H1 (cell line): ENCODE measurements around the gene CNOT2. TPM values are rescaled to one million over a fixed set of nuclear protein-coding genes. Genes with fewer than 3 reads are reported as not detected.

Source experiments
- CTCF ChIA-PET: fragments of 300-600 bp; sonication (Branson Sonifier 250); formaldehyde crosslinking; loops from one replicate; lab custom pipeline; 2021; ENCODE audit not compliant: partially characterized antibody; lab: Charles Lee
- POLR2A ChIA-PET: fragments of 300-600 bp; sonication (Branson Sonifier 250); formaldehyde crosslinking; loops from one replicate; lab custom pipeline; 2021; ENCODE audit warnings: inconsistent platforms; ENCODE audit not compliant: partially characterized antibody; lab: Charles Lee
- DNase-seq, 2 experiments: peaks; one replicate each; pipeline versions ENCODE4 v3.0.0 to v3.0.0-alpha.2; 2010 to 2022; ENCODE audit warnings: low spot score in 2 of 2, low read depth in 1 of 2, mixed read lengths in 1 of 2
- FAIRE-seq: peaks from 2 replicates; lab custom pipeline; 2011; peaks lifted over from hg19 to GRCh38; lab: Jason Lieb, UNC
- H2AFZ ChIP-seq: 2 replicates; pipeline ENCODE4 v1.8.1; 2012; ENCODE audit warnings: low read length, inconsistent platforms
- H2AK5ac ChIP-seq: 2 replicates; pipeline ENCODE4 v1.6.1; 2013; ENCODE audit warnings: low read depth, low read length
- H2BK120ac ChIP-seq: replicated peaks from 2 replicates; pipeline ENCODE3; 2013; ENCODE audit warnings: low read depth, low read length, inconsistent platforms
- H2BK12ac ChIP-seq: 2 replicates; pipeline ENCODE4 v1.6.1; 2013; ENCODE audit warnings: low read depth, low read length
- H2BK15ac ChIP-seq: 2 replicates; pipeline ENCODE4 v1.6.1; 2013; ENCODE audit warnings: low read length
- H2BK20ac ChIP-seq: 2 replicates; pipeline ENCODE4 v1.6.1; 2013; ENCODE audit warnings: low read length
- H2BK5ac ChIP-seq: 2 replicates; pipeline ENCODE4 v1.6.1; 2013; ENCODE audit warnings: low read depth, low read length
- H3K14ac ChIP-seq: 2 replicates; pipeline ENCODE4 v1.6.1; 2013; ENCODE audit warnings: inconsistent platforms; ENCODE audit not compliant: insufficient read length
- H3K18ac ChIP-seq: 2 replicates; pipeline ENCODE4 v1.6.1; 2013; ENCODE audit warnings: low read length; ENCODE audit errors: extremely low read depth
- H3K23ac ChIP-seq: 2 replicates; pipeline ENCODE4 v1.6.1; 2013; ENCODE audit warnings: inconsistent platforms; ENCODE audit not compliant: insufficient read length
- H3K23me2 ChIP-seq: 2 replicates; pipeline ENCODE4 v1.6.1; 2013; ENCODE audit warnings: low read depth, low read length
- H3K27ac ChIP-seq: 2 replicates; pipeline ENCODE4 v1.6.1; 2011; ENCODE audit warnings: low read depth, low read length, inconsistent platforms
- H3K27me3 ChIP-seq, 4 experiments: replicated peaks in 1 of 4; 1 replicate in 1 of 4; 2 replicates in 3 of 4; pipeline versions ENCODE4 v1.6.1 to v1.8.1; 2011 to 2013; ENCODE audit warnings: low read length in 3 of 4, mild to moderate bottlenecking in 3 of 4, inconsistent platforms in 2 of 4, mixed read lengths in 2 of 4, moderate library complexity in 1 of 4; ENCODE audit not compliant: control insufficient read depth in 3 of 4, insufficient read depth in 3 of 4; ENCODE audit errors: extremely low read depth in 1 of 4
- H3K36me3 ChIP-seq, 4 experiments: 2 replicates each; pipeline versions ENCODE4 v1.6.1 to v1.8.1; 2011 to 2013; ENCODE audit warnings: mild to moderate bottlenecking in 4 of 4, low read length in 3 of 4, moderate library complexity in 2 of 4, control low read depth in 1 of 4, inconsistent platforms in 1 of 4; ENCODE audit not compliant: insufficient read depth in 4 of 4, control insufficient read depth in 2 of 4
- H3K4ac ChIP-seq: replicated peaks from 2 replicates; pipeline ENCODE3; 2013; ENCODE audit warnings: low read length, low read depth, mixed read lengths, inconsistent platforms; ENCODE audit not compliant: insufficient read length
- H3K4me1 ChIP-seq, 4 experiments: replicated peaks in 1 of 4; 1 replicate in 1 of 4; 2 replicates in 3 of 4; pipeline versions ENCODE4 v1.6.1 to v1.8.1; 2011 to 2013; ENCODE audit warnings: low read length in 3 of 4, inconsistent platforms in 2 of 4, mixed read lengths in 1 of 4; ENCODE audit not compliant: insufficient read depth in 4 of 4, control insufficient read depth in 3 of 4
- H3K4me2 ChIP-seq, 2 experiments: 2 replicates each; pipeline versions ENCODE4 v1.6.1 to v1.8.1; 2011 to 2013; ENCODE audit warnings: low read depth in 2 of 2, low read length in 2 of 2, control low read depth in 1 of 2, inconsistent platforms in 1 of 2, mild to moderate bottlenecking in 1 of 2; ENCODE audit not compliant: insufficient read depth in 1 of 2
- H3K4me3 ChIP-seq, 4 experiments: fragments of 200-600, 300-600 bp in 1 of 4; sonication (generic), shearing (Covaris generic), sonication (Bioruptor Twin) in 1 of 4; 2 replicates each; pipeline versions ENCODE4 v1.5.1 to v1.8.1; 2011 to 2016; ENCODE audit warnings: low read length in 4 of 4, low read depth in 3 of 4, control low read depth in 2 of 4, inconsistent platforms in 2 of 4, mild to moderate bottlenecking in 2 of 4, mixed read lengths in 1 of 4, moderate library complexity in 1 of 4; ENCODE audit not compliant: insufficient read depth in 2 of 4; ENCODE audit errors: extremely low read depth in 1 of 4
- H3K56ac ChIP-seq: replicated peaks from 2 replicates; pipeline ENCODE3; 2013; ENCODE audit warnings: low read depth, mild to moderate bottlenecking, mixed read lengths, low read length, inconsistent platforms; ENCODE audit not compliant: insufficient read length
- H3K79me1 ChIP-seq: 2 replicates; pipeline ENCODE4 v1.6.1; 2013; ENCODE audit warnings: low read depth, low read length, control low read depth
- H3K79me2 ChIP-seq, 2 experiments: 2 replicates each; pipeline versions ENCODE4 v1.6.1 to v1.8.1; 2012 to 2013; ENCODE audit warnings: low read length in 2 of 2, mild to moderate bottlenecking in 2 of 2, inconsistent platforms in 1 of 2; ENCODE audit not compliant: insufficient read depth in 2 of 2, control insufficient read depth in 1 of 2
- H3K9ac ChIP-seq, 4 experiments: replicated peaks in 1 of 4; 1 replicate in 1 of 4; 2 replicates in 3 of 4; pipeline versions ENCODE4 v1.6.1 to v1.8.1; 2011 to 2013; ENCODE audit warnings: low read depth in 3 of 4, low read length in 3 of 4, control low read depth in 2 of 4, mild to moderate bottlenecking in 2 of 4, moderate library complexity in 2 of 4, inconsistent platforms in 1 of 4; ENCODE audit errors: extremely low read depth in 1 of 4
- H3K9me3 ChIP-seq, 2 experiments: 2 replicates each; pipeline versions ENCODE4 v1.6.1 to v1.8.1; 2012 to 2013; ENCODE audit warnings: mild to moderate bottlenecking in 2 of 2, moderate library complexity in 2 of 2, control low read depth in 1 of 2, inconsistent platforms in 1 of 2, low read depth in 1 of 2, low read length in 1 of 2, mixed read lengths in 1 of 2; ENCODE audit not compliant: insufficient read depth in 2 of 2
- H4K20me1 ChIP-seq, 2 experiments: replicated peaks in 1 of 2; 2 replicates each; pipeline versions ENCODE3 to v1.8.1; 2011 to 2013; ENCODE audit warnings: inconsistent platforms in 2 of 2, low read length in 2 of 2, mild to moderate bottlenecking in 1 of 2; ENCODE audit not compliant: insufficient read depth in 2 of 2, control insufficient read depth in 1 of 2
- H4K5ac ChIP-seq: 2 replicates; pipeline ENCODE4 v1.6.1; 2013; ENCODE audit warnings: low read length, low read depth, mixed read lengths, inconsistent platforms; ENCODE audit not compliant: insufficient read length
- H4K8ac ChIP-seq: 2 replicates; pipeline ENCODE4 v1.8.0; 2013; ENCODE audit warnings: mild to moderate bottlenecking, moderate library complexity, low read length, inconsistent platforms; ENCODE audit not compliant: insufficient read depth; ENCODE audit errors: extremely low read depth
- H4K91ac ChIP-seq: replicated peaks from 2 replicates; pipeline ENCODE3; 2013; ENCODE audit warnings: low read length, mixed read lengths, inconsistent platforms; ENCODE audit not compliant: insufficient read length
- ATF2 ChIP-seq: IDR thresholded peaks from 2 replicates; pipeline ENCODE4 v1.6.1; 2012; ENCODE audit warnings: low read length, inconsistent platforms
- EZH2 ChIP-seq: fragments of 200-600 bp; sonication (generic); IDR thresholded peaks from 2 replicates; pipeline ENCODE4 v1.7.1; 2012; ENCODE audit warnings: low read depth, mild to moderate bottlenecking, moderate library complexity, low read length, inconsistent platforms; ENCODE audit not compliant: severe bottlenecking
- HDAC6 ChIP-seq: IDR thresholded peaks from one replicate; pipeline ENCODE4 v1.7.1; 2012; ENCODE audit warnings: low read depth, mild to moderate bottlenecking, inconsistent platforms, low read length, moderate library complexity
- NANOG ChIP-seq: IDR thresholded peaks from 2 replicates; pipeline ENCODE4 v1.6.1; 2011; ENCODE audit warnings: low read length, low read depth, mild to moderate bottlenecking, inconsistent platforms; ENCODE audit not compliant: insufficient read depth, poor library complexity, severe bottlenecking
- POLR2A ChIP-seq, 2 experiments: IDR thresholded peaks; 1 replicate in 1 of 2; 2 replicates in 1 of 2; pipeline ENCODE4 v1.6.1; 2011; ENCODE audit warnings: low read depth in 2 of 2, low read length in 2 of 2, mild to moderate bottlenecking in 2 of 2; ENCODE audit errors: control extremely low read depth in 1 of 2
- RAD21 ChIP-seq, 2 experiments: IDR thresholded peaks in 1 of 2; conservative IDR thresholded peaks in 1 of 2; 2 replicates each; pipeline ENCODE4 v1.6.1; 2011; ENCODE audit warnings: low read depth in 2 of 2, low read length in 2 of 2, improper control_type of control experiment in 1 of 2, inconsistent platforms in 1 of 2, mild to moderate bottlenecking in 1 of 2, moderate library complexity in 1 of 2
- SP1 ChIP-seq: IDR thresholded peaks from 2 replicates; pipeline ENCODE4 v1.6.1; 2011; ENCODE audit warnings: low read depth, low read length
- SP2 ChIP-seq: IDR thresholded peaks from 2 replicates; pipeline ENCODE4 v1.6.1; 2012; ENCODE audit warnings: mild to moderate bottlenecking, low read length, inconsistent platforms
- SRF ChIP-seq: IDR thresholded peaks from 2 replicates; pipeline ENCODE4 v1.6.1; 2011; ENCODE audit warnings: mild to moderate bottlenecking, low read depth, low read length, moderate library complexity
- SUZ12 ChIP-seq: fragments of 200-600 bp; sonication (generic); IDR thresholded peaks from 2 replicates; pipeline ENCODE4 v1.6.1; 2012; ENCODE audit warnings: mild to moderate bottlenecking, inconsistent platforms, low read length, moderate library complexity, mixed read lengths
- USF2 ChIP-seq: IDR thresholded peaks from 2 replicates; pipeline ENCODE4 v1.6.1; 2011; ENCODE audit warnings: low read length, improper control_type of control experiment
- WGBS, 2 experiments: shearing (Covaris generic) in 1 of 2; methylation state at CpG; one replicate each; pipeline versions ENCODE4 v1.1.6 to v1.1.7; 2013 to 2015; ENCODE audit warnings: low lambda C conversion rate in 2 of 2, mixed read lengths in 2 of 2, inconsistent platforms in 1 of 2, low coverage in 1 of 2, missing lambda C conversion rate in 1 of 2; ENCODE audit not compliant: insufficient replicate concordance in 2 of 2, insufficient coverage in 1 of 2, insufficient read length in 1 of 2; ENCODE audit errors: extremely low coverage in 1 of 2, missing lambda C conversion rate in 1 of 2; 5-methylcytosine and 5-hydroxymethylcytosine counted together
- polyA plus RNA-seq, 7 experiments: library from polyadenylated mRNA; depleted of rRNA in 3 of 7; stranded (reverse) in 5 of 7; unstranded in 2 of 7; fragments of >200 nt in 5 of 7; fragments of 200-250 nt in 2 of 7; gene quantifications; 1 replicate in 5 of 7; 2 replicates in 1 of 7; 4 replicates in 1 of 7; pipeline versions ENCODE4 v1.2.1 to v1.2.3, GENCODE V29; 2011 to 2013; ENCODE audit warnings: missing spikeins in 2 of 7, mixed read lengths in 2 of 7
- total RNA-seq: library from RNA; stranded (reverse); fragmentation: NEBNext Ultra II Directional; extraction: Animal tissue kit (Norgen Biotek cat#: 25700); gene quantifications from 2 replicates; pipeline ENCODE4 v1.2.1, GENCODE V29; 2021

The CNOT2 gene
- total and polyA plus RNA-seq, 2 of the 8 experiments (the other 6 are each of a cell fraction or from before 2014, with no cell fraction given) = 61.2 to 64.8 TPM

GRCh38 chr12:70319605-70320004, 76.4 kb downstream of the CNOT2 start:
- Histone ChIP-seq H3K4me3 (no peak overlapping the region), H4K20me1 (no peaks in the 10 kb centered on the region), H3K4ac (no peak overlapping the region), H3K14ac (no peak overlapping the region), H3K18ac (no peak overlapping the region), H3K23me2 (no peaks in the 10 kb centered on the region), H3K56ac (no peak overlapping the region), H3K9me3 (no peaks in the 10 kb centered on the region), H2BK5ac (no peak overlapping the region), H3K79me2 (peaks cover 0 to 31% of the 10 kb centered on the region in 2 experiments; a peak in 2 of 4 replicates), H3K23ac (no peak overlapping the region), H2BK15ac (no peak overlapping the region), H3K9ac (no peak overlapping the region), H2BK12ac (no peak overlapping the region), H3K27ac (no peak overlapping the region), H3K4me2 (no peak overlapping the region), H2AFZ (no peak overlapping the region), H4K91ac (no peak overlapping the region), H3K79me1 (no peaks in the 10 kb centered on the region), H3K27me3 (no peaks in the 10 kb centered on the region), H2BK20ac (no peak overlapping the region), H2AK5ac (no peak overlapping the region), H3K4me1 (no peaks in the 10 kb centered on the region), H3K36me3 (peaks cover 0 to under 1% (median 0%) of the 10 kb centered on the region in 4 experiments; a peak in 1 of 8 replicates), H4K8ac (no peak overlapping the region), H2BK120ac (no peak overlapping the region), H4K5ac (no peak overlapping the region)
- no peak for DNase-seq
- ChIA-PET POLR2A (no interaction called here), CTCF (interaction anchor here (1.3 kb wide), 1 partner anchor 440 kb away, joined by 5 read pairs; no protein-coding TSS in a partner anchor)
- TF ChIP-seq RAD21 (IDR thresholded peaks at IDR 0.05 in 1 of 2, conservative IDR thresholded peaks at IDR 0.05 in 1 of 2; ENCODE audit: low read depth in 2 of 2, low read length in 2 of 2) (no peak), ATF2 (no peak), SRF (no peak), SUZ12 (no peak), EZH2 (no peak), POLR2A (IDR thresholded peaks at IDR 0.05; ENCODE audit: control extremely low read depth in 1 of 2, low read depth in 2 of 2, low read length in 2 of 2) (no peak), SP1 (no peak), HDAC6 (no peak), NANOG (no peak), USF2 (no peak), SP2 (no peak)
- no peak for FAIRE-seq
- WGBS, 2 experiments = 81% methylated on average over 4 of the region's 4 CpGs; no CpG with 5 or more reads in 1 of the 2 experiments
